Jurkat, Clone E6-1 (cell line): ENCODE measurements around the gene SORL1-AS1.
"Not testable (repeated sequence)": the region's sequence is repeated elsewhere in the genome, so short reads cannot be mapped to it uniquely, and the experiment has no call there.

Source experiments
- DNase-seq: peaks from one replicate; pipeline ENCODE4 v3.0.0-alpha.2; 2011; ENCODE audit warnings: low read depth, low spot score
- H3K4me3 ChIP-seq: 2 replicates; pipeline ENCODE4 v1.5.1; 2011; ENCODE audit warnings: mild to moderate bottlenecking, low read length, control low read depth, moderate library complexity

Gene SORL1-AS1

GRCh38 chr11:121412711-121413415 lies 39.9 kb downstream of the SORL1-AS1 start:
- no peak for DNase-seq
- H3K4me3 ChIP-seq: no peak overlapping the region

- H3K4me3 ChIP-seq: no peak overlapping the region
- no peak for DNase-seq
Observed at GRCh38 chr11:121412000-121412587, 40.7 kb downstream of the SORL1-AS1 start.

GRCh38 chr11:121411330-121411729 lies 41.4 kb downstream of the SORL1-AS1 start:
- not testable (repeated sequence) for DNase-seq, H3K4me3 ChIP-seq

GRCh38 chr11:121410041-121410440 lies 42.7 kb downstream of the SORL1-AS1 start:
- DNase-seq, H3K4me3 ChIP-seq: not testable (repeated sequence)

- H3K4me3 ChIP-seq: no peak overlapping the region
- DNase-seq: no peak
Observed at GRCh38 chr11:121408830-121409229, 43.9 kb downstream of the SORL1-AS1 start.

- no peak for DNase-seq
- no peak overlapping the region for H3K4me3 ChIP-seq
Observed at GRCh38 chr11:121406291-121406690, 46.5 kb downstream of the SORL1-AS1 start.

GRCh38 chr11:121405646-121406045 lies 47.1 kb downstream of the SORL1-AS1 start:
- H3K4me3 ChIP-seq: no peak overlapping the region
- DNase-seq: no peak

GRCh38 chr11:121394785-121395184 lies 58.0 kb downstream of the SORL1-AS1 start:
- H3K4me3 ChIP-seq: no peak overlapping the region
- no peak for DNase-seq

GRCh38 chr11:121393855-121394254 lies 58.9 kb downstream of the SORL1-AS1 start:
- no peak overlapping the region for H3K4me3 ChIP-seq
- DNase-seq: no peak

GRCh38 chr11:121391914-121392313 lies 60.9 kb downstream of the SORL1-AS1 start:
- no peak for DNase-seq
- H3K4me3 ChIP-seq: no peak overlapping the region

- DNase-seq: no peak
- H3K4me3 ChIP-seq: no peak overlapping the region
Observed at GRCh38 chr11:121389651-121390050, 63.1 kb downstream of the SORL1-AS1 start.
